GM10266 (cell line): ENCODE measurements around the gene MDGA2.

Source experiments
- DNase-seq: peaks from one replicate; pipeline ENCODE4 v3.0.0; 2012; ENCODE audit errors: extremely low spot score
- TF ChIP-seq, protein P1 (sequence below): IDR thresholded peaks from 2 replicates; pipeline ENCODE4 v1.5.1; 2012; ENCODE audit warnings: mild to moderate bottlenecking, low read depth; ENCODE audit not compliant: control insufficient read depth, insufficient read depth; ENCODE audit errors: missing control alignments

The MDGA2 gene

DNA sequence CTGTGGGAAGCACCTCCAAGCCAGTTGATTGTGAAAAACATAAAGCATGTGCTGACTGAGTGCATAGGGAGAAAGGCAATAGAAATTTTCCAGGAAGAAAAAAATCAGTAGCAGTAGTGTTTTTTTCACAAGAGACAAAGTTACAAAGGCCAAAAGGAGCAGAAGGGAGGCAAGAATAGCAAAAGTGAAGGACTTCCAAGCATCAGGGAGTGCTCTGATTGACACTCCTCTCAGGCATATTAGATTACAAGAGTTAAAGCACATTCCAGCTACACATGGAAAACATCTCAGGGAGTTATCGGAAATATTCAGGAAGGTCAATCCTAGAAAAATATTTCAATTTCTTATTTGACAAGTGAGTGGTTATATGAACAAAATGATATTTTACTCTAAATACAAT is 508.0 kb downstream of the MDGA2 start:
- TF ChIP-seq, protein P1, sequence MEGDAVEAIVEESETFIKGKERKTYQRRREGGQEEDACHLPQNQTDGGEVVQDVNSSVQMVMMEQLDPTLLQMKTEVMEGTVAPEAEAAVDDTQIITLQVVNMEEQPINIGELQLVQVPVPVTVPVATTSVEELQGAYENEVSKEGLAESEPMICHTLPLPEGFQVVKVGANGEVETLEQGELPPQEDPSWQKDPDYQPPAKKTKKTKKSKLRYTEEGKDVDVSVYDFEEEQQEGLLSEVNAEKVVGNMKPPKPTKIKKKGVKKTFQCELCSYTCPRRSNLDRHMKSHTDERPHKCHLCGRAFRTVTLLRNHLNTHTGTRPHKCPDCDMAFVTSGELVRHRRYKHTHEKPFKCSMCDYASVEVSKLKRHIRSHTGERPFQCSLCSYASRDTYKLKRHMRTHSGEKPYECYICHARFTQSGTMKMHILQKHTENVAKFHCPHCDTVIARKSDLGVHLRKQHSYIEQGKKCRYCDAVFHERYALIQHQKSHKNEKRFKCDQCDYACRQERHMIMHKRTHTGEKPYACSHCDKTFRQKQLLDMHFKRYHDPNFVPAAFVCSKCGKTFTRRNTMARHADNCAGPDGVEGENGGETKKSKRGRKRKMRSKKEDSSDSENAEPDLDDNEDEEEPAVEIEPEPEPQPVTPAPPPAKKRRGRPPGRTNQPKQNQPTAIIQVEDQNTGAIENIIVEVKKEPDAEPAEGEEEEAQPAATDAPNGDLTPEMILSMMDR = no peak

DNA sequence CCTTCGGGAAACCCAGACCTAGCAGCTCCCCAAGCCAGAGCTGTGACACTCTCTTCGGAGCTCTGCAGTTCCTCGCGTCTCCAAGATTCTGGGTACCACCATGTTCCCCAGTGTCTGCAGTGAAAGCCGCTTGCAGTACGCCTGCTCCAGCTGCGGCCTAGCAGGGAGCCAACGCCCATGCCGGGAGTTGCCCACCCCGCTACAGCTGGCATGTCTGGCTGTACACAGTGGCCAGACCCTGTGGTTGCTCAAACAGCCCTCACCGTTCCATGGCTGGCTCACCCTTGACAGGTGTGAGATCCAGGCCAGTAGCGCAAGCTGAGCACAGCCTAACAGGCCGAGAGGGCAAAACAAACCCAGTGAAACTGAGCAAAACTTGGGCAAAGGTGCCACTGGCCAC is 520.0 kb downstream of the MDGA2 start:
- TF ChIP-seq, protein P1 = no peak
- no peak for DNase-seq

More for the DNA sequence above, 508.0 kb downstream of the MDGA2 start:
- no peak for DNase-seq

DNA sequence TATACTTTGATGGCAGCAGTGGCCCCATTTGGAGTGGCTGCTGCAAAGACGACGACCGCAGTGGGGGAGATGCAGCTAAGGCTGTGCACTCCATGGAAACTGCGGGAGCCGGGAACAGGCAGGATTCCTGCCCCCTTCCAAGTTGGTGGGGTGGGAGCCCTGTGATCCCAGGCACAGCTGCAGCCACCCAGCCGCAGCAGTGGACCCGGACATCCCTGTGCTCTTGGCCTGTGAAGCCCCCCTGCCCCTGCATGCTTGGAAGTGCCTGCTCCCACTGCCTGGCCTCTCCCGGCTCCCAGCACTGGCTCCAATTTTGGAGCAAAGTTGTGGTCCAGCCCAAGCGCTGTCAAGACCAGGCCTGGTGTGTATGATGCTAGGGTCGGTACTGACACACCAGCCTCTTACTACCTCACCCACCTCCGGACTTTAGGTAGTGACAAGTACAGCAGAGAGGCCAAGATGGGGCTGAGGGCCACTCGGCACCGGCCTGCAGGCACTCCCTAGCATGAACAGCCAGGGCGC is 521.1 kb downstream of the MDGA2 start:
- no peak for DNase-seq
- TF ChIP-seq, protein P1 = no peak

DNA sequence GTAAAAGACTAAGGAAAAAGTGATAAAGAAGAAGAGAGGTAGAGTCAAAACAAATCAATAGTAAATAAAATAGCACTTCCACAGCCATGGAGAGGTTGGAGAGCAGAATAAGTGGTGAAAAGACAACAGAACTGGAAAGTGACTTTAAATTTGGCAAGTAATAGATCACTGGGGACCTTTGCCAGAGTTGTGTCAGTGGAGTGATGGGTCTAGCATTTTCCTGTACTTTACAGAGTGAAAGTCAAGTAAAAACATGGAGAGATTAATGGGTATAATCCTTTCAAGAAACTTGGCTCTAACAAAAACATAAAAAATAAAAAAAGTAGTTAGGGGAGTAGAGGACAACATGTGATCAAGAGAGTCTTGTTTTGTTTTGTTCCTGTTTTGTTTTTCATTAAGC is 521.7 kb downstream of the MDGA2 start:
- TF ChIP-seq, protein P1 = no peak
- DNase-seq = no peak

DNA sequence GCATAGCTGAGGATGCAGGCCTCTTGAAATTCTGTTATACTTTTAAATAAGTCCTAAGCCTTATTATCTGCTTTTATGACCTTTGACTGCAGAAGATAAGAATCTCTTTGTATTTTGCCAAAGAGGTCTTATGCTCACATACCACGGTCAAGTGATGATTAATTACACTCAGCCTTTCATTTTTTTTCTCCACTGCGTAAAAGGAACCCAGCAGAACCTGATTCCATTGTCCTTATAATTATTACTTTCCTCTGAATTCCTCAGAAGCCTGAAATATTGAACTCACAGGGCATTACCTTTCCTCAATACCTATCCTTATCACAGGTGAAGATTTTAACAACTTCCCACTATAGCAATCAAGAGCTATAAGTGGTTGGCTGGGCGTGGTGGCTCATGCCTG is 525.1 kb downstream of the MDGA2 start:
- DNase-seq = no peak
- TF ChIP-seq, protein P1 = no peak

DNA sequence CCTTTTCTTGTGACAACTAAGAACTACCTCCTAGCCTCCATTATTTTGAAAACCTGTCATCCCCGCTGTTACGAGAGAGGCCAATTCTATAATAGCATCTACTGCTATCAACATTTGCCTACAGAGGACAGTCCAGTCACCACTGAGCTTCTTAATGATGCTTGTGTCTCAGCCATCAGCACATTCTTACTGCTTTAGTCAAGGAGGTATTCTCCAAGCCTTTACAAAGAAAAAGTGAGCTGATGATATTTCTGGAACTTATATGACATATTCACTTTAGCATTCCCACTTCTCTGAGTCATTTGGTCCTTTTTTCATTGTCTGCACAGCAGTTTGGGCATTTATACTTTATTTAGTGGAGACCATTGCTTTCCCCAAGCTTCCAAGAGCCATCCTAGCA is 526.1 kb downstream of the MDGA2 start:
- DNase-seq = no peak
- TF ChIP-seq, protein P1 = no peak

DNA sequence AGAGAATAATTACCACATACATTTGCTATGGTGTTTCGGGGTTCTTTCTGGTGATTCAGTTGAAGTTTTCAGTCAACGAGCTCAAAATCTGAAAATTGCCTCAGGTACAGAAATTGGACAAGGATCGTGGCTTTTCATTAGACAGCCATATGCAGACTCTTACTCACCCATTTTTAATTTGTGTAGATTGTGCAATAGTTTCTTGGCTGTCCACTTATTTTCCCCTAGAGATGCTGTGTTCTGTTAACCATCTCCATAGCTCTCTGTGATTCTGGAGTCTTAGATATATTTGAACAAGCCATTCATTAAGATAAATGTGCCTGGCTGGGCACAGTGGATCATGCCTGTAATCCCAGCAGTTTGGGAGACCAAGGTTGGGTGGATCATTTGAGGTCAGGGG is 526.7 kb downstream of the MDGA2 start:
- no peak for DNase-seq
- TF ChIP-seq, protein P1 = no peak
